ENCODE measurements around the gene ZNF524.

ZNF524 gene

GRCh38 chr19:55647732-55648584 is 47.9 kb downstream of the ZNF524 start, which contains the start of gene CCDC106:
CCDC106 (plus strand) TSS chr19:55648212; CDS start chr19:55649047, 835 bp downstream.
- peak within 1 kb of the TSS; percentile 93 to 100 (median 98) for H3K4me2 ChIP-seq
- no peaks in the 10 kb centered on the region for H3K27me3 ChIP-seq
- peak within 1 kb of the TSS; percentile 85 to 93 (median 91) for H3K27ac ChIP-seq
- H3K9ac ChIP-seq: peak within 1 kb of the TSS; percentile 86 to 95 (median 88)
- H3K9me3 ChIP-seq (replicated peaks in 1 of 11): no peaks in the 10 kb centered on the region
- no peak for TF ChIP-seq Cebpa-rat (IDR thresholded peaks at IDR 0.05)
- peaks cover 0 to 37% (median 23%) of the 10 kb centered on the region in 11 experiments; a peak in 16 of 22 replicates for H4K20me1 ChIP-seq
- peak within 1 kb of the TSS; percentile 74 to 79 (median 76) for H3K4me3 ChIP-seq
- peaks cover 19 to 60% (median 43%) of the 10 kb centered on the region in 11 experiments for H3K36me3 ChIP-seq
- peaks cover 54 to 73% (median 62%) of the 10 kb centered on the region in 10 experiments for H3K4me1 ChIP-seq

- peaks cover 51 to 74% (median 60%) of the 10 kb centered on the region in 10 experiments for H3K4me1 ChIP-seq
- H3K4me2 ChIP-seq: peak overlapping the region; percentile 93 to 100 (median 98)
- H3K9ac ChIP-seq: peak overlapping the region; percentile 86 to 95 (median 88)
- H3K4me3 ChIP-seq: peak overlapping the region; percentile 74 to 79 (median 76)
- H3K9me3 ChIP-seq (replicated peaks in 1 of 11): no peaks in the 10 kb centered on the region
- peaks cover 0 to 36% (median 23%) of the 10 kb centered on the region in 11 experiments; a peak in 16 of 22 replicates for H4K20me1 ChIP-seq
- H3K27ac ChIP-seq: peak overlapping the region; percentile 85 to 93 (median 91); a peak in 21 of 22 replicates
- TF ChIP-seq Cebpa-rat (IDR thresholded peaks at IDR 0.05): no peak
- H3K27me3 ChIP-seq: no peaks in the 10 kb centered on the region
- peaks cover 19 to 60% (median 43%) of the 10 kb centered on the region in 11 experiments for H3K36me3 ChIP-seq
These were observed 48.6 kb downstream of the ZNF524 start for GRCh38 chr19:55648585-55649267.

GRCh38 chr19:55649268-55650125 is 49.4 kb downstream of the ZNF524 start:
- Histone ChIP-seq H3K27me3 (no peaks in the 10 kb centered on the region), H3K4me1 (peaks cover 48 to 70% (median 57%) of the 10 kb centered on the region in 10 experiments), H3K4me3 (peak overlapping the region; percentile 74 to 79 (median 76)), H3K9me3 (replicated peaks in 1 of 11) (no peaks in the 10 kb centered on the region), H3K4me2 (peak overlapping the region; percentile 93 to 100 (median 98)), H4K20me1 (peaks cover 0 to 32% (median 20%) of the 10 kb centered on the region in 11 experiments; a peak in 16 of 22 replicates), H3K27ac (peak overlapping the region; percentile 85 to 93 (median 91); a peak in 19 of 22 replicates), H3K36me3 (peaks cover 17 to 58% (median 43%) of the 10 kb centered on the region in 11 experiments), H3K9ac (peak overlapping the region; percentile 86 to 95 (median 88); a peak in 21 of 22 replicates)
- TF ChIP-seq Cebpa-rat (IDR thresholded peaks at IDR 0.05): no peak

- no peak overlapping the region for H3K4me3 ChIP-seq
- no peaks in the 10 kb centered on the region for H3K27me3 ChIP-seq
- peak overlapping the region in 2 of 11 experiments; percentile 2 to 24; a peak in 1 of 22 replicates for H3K9ac ChIP-seq
- H4K20me1 ChIP-seq: peaks cover 0 to 26% (median 13%) of the 10 kb centered on the region in 11 experiments; a peak in 15 of 22 replicates
- H3K4me2 ChIP-seq: peak overlapping the region in 8 of 11 experiments; percentile 28 to 100 (median 95); a peak in 10 of 22 replicates
- no peaks in the 10 kb centered on the region for H3K9me3 ChIP-seq (replicated peaks in 1 of 11)
- no peak for TF ChIP-seq Cebpa-rat (IDR thresholded peaks at IDR 0.05)
- H3K27ac ChIP-seq: peak overlapping the region in 1 of 11 experiments; percentile 90; a peak in 1 of 22 replicates
- H3K4me1 ChIP-seq: peaks cover 41 to 63% (median 51%) of the 10 kb centered on the region in 10 experiments
- peaks cover 10 to 52% (median 37%) of the 10 kb centered on the region in 11 experiments for H3K36me3 ChIP-seq
These were observed 50.1 kb downstream of the ZNF524 start for GRCh38 chr19:55650126-55650557.

- Histone ChIP-seq H4K20me1 (peaks cover 1 to 24% (median 13%) of the 10 kb centered on the region in 11 experiments; a peak in 19 of 22 replicates), H3K36me3 (peaks cover 5 to 46% (median 32%) of the 10 kb centered on the region in 11 experiments; a peak in 20 of 22 replicates), H3K4me2 (peak overlapping the region in 6 of 11 experiments; percentile 28 to 100 (median 66); a peak in 5 of 22 replicates), H3K9me3 (replicated peaks in 1 of 11) (no peaks in the 10 kb centered on the region), H3K27ac (peak overlapping the region in 1 of 11 experiments; percentile 90; a peak in 1 of 22 replicates), H3K4me3 (no peak overlapping the region), H3K9ac (peak overlapping the region in 3 of 11 experiments; percentile 2 to 24 (median 18); a peak in 2 of 22 replicates), H3K27me3 (no peaks in the 10 kb centered on the region), H3K4me1 (peaks cover 35 to 58% (median 45%) of the 10 kb centered on the region in 10 experiments)
- no peak for TF ChIP-seq Cebpa-rat (IDR thresholded peaks at IDR 0.05)
These were observed 50.6 kb downstream of the ZNF524 start for GRCh38 chr19:55650602-55651230.

GRCh38 chr19:55651236-55651635 is 51.1 kb downstream of the ZNF524 start:
- H3K4me2 ChIP-seq: no peak overlapping the region
- peaks cover 5 to 24% (median 18%) of the 10 kb centered on the region in 11 experiments; a peak in 19 of 22 replicates for H4K20me1 ChIP-seq
- no peak overlapping the region for H3K4me3 ChIP-seq
- no peak for TF ChIP-seq Cebpa-rat (IDR thresholded peaks at IDR 0.05)
- 0 out of 22 replicates have a peak overlapping the region, but pooled peaks of 1 of the 11 experiments have one; percentile 34 for H3K27ac ChIP-seq
- peaks cover 6 to 43% (median 29%) of the 10 kb centered on the region in 11 experiments; a peak in 18 of 22 replicates for H3K36me3 ChIP-seq
- H3K4me1 ChIP-seq: peaks cover 30 to 53% (median 40%) of the 10 kb centered on the region in 10 experiments
- no peak overlapping the region; a peak in 2 of 22 replicates for H3K9ac ChIP-seq
- H3K9me3 ChIP-seq (replicated peaks in 1 of 11): no peaks in the 10 kb centered on the region
- no peaks in the 10 kb centered on the region for H3K27me3 ChIP-seq
